ENCODE results near the gene DYNC2H1.

- TF ChIP-seq CTCF (IDR thresholded peaks at IDR 0.05; ENCODE audit: low read depth, low read length), result no peak
- TF ChIP-seq POLR2A (IDR thresholded peaks at IDR 0.05; ENCODE audit: extremely low read depth, insufficient read length), result no peak
Measured at GRCh38 chr11:103418014-103418413, 308.8 kb downstream of the DYNC2H1 start.
